K562 (cell line): ENCODE results near the gene CD70. TPM values are rescaled to one million over a fixed set of nuclear protein-coding genes. Genes with fewer than 3 reads are reported as not detected.

Experiments used
- BHLHE40 ChIP-seq: IDR thresholded peaks from 2 replicates; pipeline ENCODE4 v1.6.1; 2011; ENCODE audit warnings: low read length, improper control_type of control experiment
- ELK1 ChIP-seq: sonication (generic); formaldehyde crosslinking; IDR thresholded peaks from 2 replicates; pipeline ENCODE4 v1.8.1; 2022; ENCODE audit warnings: missing genetic modification reagents
- FOXK2 ChIP-seq, 2 experiments: fragments of 450-650 bp; IDR thresholded peaks in 1 of 2; conservative IDR thresholded peaks in 1 of 2; 2 replicates each; pipeline ENCODE4 v1.6.1; 2016; ENCODE audit warnings: low read depth in 2 of 2, mild to moderate bottlenecking in 1 of 2
- HDAC8 ChIP-seq: fragments of 450-650 bp; IDR thresholded peaks from 2 replicates; pipeline ENCODE4 v1.6.1; 2016; ENCODE audit warnings: mild to moderate bottlenecking, missing genetic modification characterization, moderate library complexity, missing compliant biosample characterization
- LEF1 ChIP-seq: fragments of 450-650 bp; IDR thresholded peaks from 2 replicates; pipeline ENCODE4 v1.6.1; 2016; ENCODE audit warnings: mild to moderate bottlenecking
- MYC ChIP-seq, 2 experiments: fragments of 250-450 bp in 1 of 2; sonication (Bioruptor Pico) in 1 of 2; IDR thresholded peaks; 2 replicates each; pipeline versions ENCODE4 v1.5.1 to v1.6.1; 2012 to 2021; ENCODE audit warnings: low read depth in 2 of 2, borderline replicate concordance in 1 of 2, improper control_type of control experiment in 1 of 2, low read length in 1 of 2, mild to moderate bottlenecking in 1 of 2, moderate library complexity in 1 of 2
- NCOR1 ChIP-seq: fragments of 450-650 bp; IDR thresholded peaks from 2 replicates; pipeline ENCODE4 v1.6.1; 2016; ENCODE audit warnings: mild to moderate bottlenecking, moderate library complexity
- NR1H2 ChIP-seq: sonication (generic); formaldehyde crosslinking; IDR thresholded peaks from 2 replicates; pipeline ENCODE4 v1.4.0; 2020; ENCODE audit warnings: mild to moderate bottlenecking, missing genetic modification reagents
- PBX2 ChIP-seq, 2 experiments: IDR thresholded peaks in 1 of 2; conservative IDR thresholded peaks in 1 of 2; 2 replicates each; pipeline ENCODE4 v1.6.1; 2016; ENCODE audit warnings: low read depth in 2 of 2, mild to moderate bottlenecking in 1 of 2, missing compliant biosample characterization in 1 of 2, missing genetic modification characterization in 1 of 2, moderate library complexity in 1 of 2
- PURB ChIP-seq: sonication (generic); formaldehyde crosslinking; IDR thresholded peaks from 2 replicates; pipeline ENCODE4 v1.9.0; 2021; ENCODE audit warnings: low read depth, mild to moderate bottlenecking, missing genetic modification reagents
- SAFB2 ChIP-seq: fragments of 200-400 bp; formaldehyde crosslinking; IDR thresholded peaks from 2 replicates; pipeline ENCODE4 v1.6.1; 2018; ENCODE audit warnings: borderline replicate concordance, low read length, low read depth, moderate library complexity; ENCODE audit not compliant: severe bottlenecking
- SNRNP70 ChIP-seq: fragments of 200-400 bp; formaldehyde crosslinking; optimal IDR thresholded peaks from 2 replicates; pipeline ENCODE3; 2017; ENCODE audit warnings: low read depth, low read length
- SOX6 ChIP-seq: fragments of 450-650 bp; IDR thresholded peaks from 2 replicates; pipeline ENCODE4 v1.6.1; 2014; ENCODE audit warnings: mild to moderate bottlenecking
- SPI1 ChIP-seq: IDR thresholded peaks from 2 replicates; pipeline ENCODE4 v1.6.1; 2011; ENCODE audit warnings: low read depth, low read length, control low read depth, borderline replicate concordance
- TARDBP ChIP-seq: fragments of 450-650 bp; IDR thresholded peaks from 2 replicates; pipeline ENCODE4 v1.6.1; 2016
- TBL1XR1 ChIP-seq, 2 experiments: IDR thresholded peaks; 2 replicates each; pipeline ENCODE4 v1.6.1; 2012; ENCODE audit warnings: improper control_type of control experiment in 2 of 2, low read length in 2 of 2, mild to moderate bottlenecking in 1 of 2
- ZNF740 ChIP-seq, 3 experiments: fragments of 200-800 bp in 1 of 3; sonication (Bioruptor generic) in 1 of 3; sonication (generic) in 1 of 3; formaldehyde crosslinking in 1 of 3; IDR thresholded peaks; 2 replicates each; pipeline versions ENCODE4 v1.6.1 to v1.8.0; 2016 to 2022; ENCODE audit warnings: mild to moderate bottlenecking in 2 of 3, missing compliant biosample characterization in 2 of 3, missing genetic modification characterization in 2 of 3, missing genetic modification reagents in 1 of 3
- polyA plus RNA-seq, 8 experiments: library from polyadenylated mRNA; depleted of rRNA in 4 of 8; stranded (reverse) in 5 of 8; unstranded in 3 of 8; fragments of >200 nt; fragmentation: Nextera tagmentation in 2 of 8; fragmentation: Illumina TruSeq in 1 of 8; extraction: Ambion mirVana in 2 of 8; extraction: Trizol in 1 of 8; gene quantifications; 2 replicates each; pipeline versions ENCODE4 v1.2.1 to v1.2.3, GENCODE V29; 2011 to 2014; ENCODE audit warnings: inconsistent platforms in 1 of 8, missing spikeins in 1 of 8
- total RNA-seq, 7 experiments: library from RNA; depleted of rRNA in 6 of 7; stranded (reverse); fragments of >200 nt in 6 of 7; fragmentation: Illumina TruSeq in 2 of 7; extraction: Trizol in 2 of 7; gene quantifications; 2 replicates each; pipeline versions ENCODE4 v1.2.1 to v1.2.3, GENCODE V29; 2011 to 2021; ENCODE audit warnings: low replicate concordance in 1 of 7
- TF ChIP-seq, protein P1 (sequence below): sonication (generic); formaldehyde crosslinking; IDR thresholded peaks from 2 replicates; pipeline ENCODE4 v1.8.1; 2022; ENCODE audit warnings: missing genetic modification reagents
- TF ChIP-seq, protein P2 (sequence below): fragments of 250-450 bp; sonication (Bioruptor Pico); IDR thresholded peaks from 2 replicates; pipeline ENCODE4 v1.8.0; 2022; ENCODE audit warnings: inconsistent platforms

Gene CD70
- total and polyA plus RNA-seq, 9 of the 15 experiments (the other 6 are each of a cell fraction or from before 2014, with no cell fraction given) = 0.06 to 0.58 (median 0.33) TPM; not detected in 4

- TF ChIP-seq FOXK2 (conservative IDR thresholded peaks at IDR 0.05 in 1 of 2, IDR thresholded peaks at IDR 0.05 in 1 of 2; ENCODE audit: low read depth in 2 of 2) (peak in 1 of 2 experiments; percentile 53; a peak in 1 of 4 replicates), TARDBP (no peak), ELK1 (CRISPR knock-in tag) (no peak), PBX2 (CRISPR knock-in tag; IDR thresholded peaks at IDR 0.05; ENCODE audit: low read depth) (no peak), PBX2 (tag; conservative IDR thresholded peaks at IDR 0.05; ENCODE audit: low read depth) (0 out of 2 replicates have a peak, but pooled peaks have one; percentile 19), LEF1 (peak; percentile 58; the same call in 1 of the 2 replicates), SOX6 (peak; percentile 55; the same call in 1 of the 2 replicates), TBL1XR1 (IDR thresholded peaks at IDR 0.05; ENCODE audit: low read length in 2 of 2) (peak in 1 of 2 experiments; percentile 19; a peak in 1 of 4 replicates), NCOR1 (peak; percentile 15; the same call in 1 of the 2 replicates), SPI1 (peak; percentile 98), NR1H2 (CRISPR knock-in tag) (no peak), BHLHE40 (peak; percentile 33; the same call in 1 of the 2 replicates), HDAC8 (no peak), MYC (IDR thresholded peaks at IDR 0.05; ENCODE audit: low read depth, low read length) (peak; percentile 64), MYC (CRISPR knock-in tag; IDR thresholded peaks at IDR 0.05; ENCODE audit: borderline replicate concordance, low read depth) (no peak), ZNF740 (CRISPR knock-in tag; IDR thresholded peaks at IDR 0.05) (no peak), ZNF740 (tag; IDR thresholded peaks at IDR 0.05) (0 out of 4 replicates have a peak, but pooled peaks of 1 of the 2 experiments have one; percentile 26), SAFB2 (no peak), PURB (CRISPR knock-in tag) (no peak), SNRNP70 (no peak)
- TF ChIP-seq, protein P1, sequence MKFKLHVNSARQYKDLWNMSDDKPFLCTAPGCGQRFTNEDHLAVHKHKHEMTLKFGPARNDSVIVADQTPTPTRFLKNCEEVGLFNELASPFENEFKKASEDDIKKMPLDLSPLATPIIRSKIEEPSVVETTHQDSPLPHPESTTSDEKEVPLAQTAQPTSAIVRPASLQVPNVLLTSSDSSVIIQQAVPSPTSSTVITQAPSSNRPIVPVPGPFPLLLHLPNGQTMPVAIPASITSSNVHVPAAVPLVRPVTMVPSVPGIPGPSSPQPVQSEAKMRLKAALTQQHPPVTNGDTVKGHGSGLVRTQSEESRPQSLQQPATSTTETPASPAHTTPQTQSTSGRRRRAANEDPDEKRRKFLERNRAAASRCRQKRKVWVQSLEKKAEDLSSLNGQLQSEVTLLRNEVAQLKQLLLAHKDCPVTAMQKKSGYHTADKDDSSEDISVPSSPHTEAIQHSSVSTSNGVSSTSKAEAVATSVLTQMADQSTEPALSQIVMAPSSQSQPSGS (CRISPR knock-in tag) = no peak
- TF ChIP-seq, protein P2, sequence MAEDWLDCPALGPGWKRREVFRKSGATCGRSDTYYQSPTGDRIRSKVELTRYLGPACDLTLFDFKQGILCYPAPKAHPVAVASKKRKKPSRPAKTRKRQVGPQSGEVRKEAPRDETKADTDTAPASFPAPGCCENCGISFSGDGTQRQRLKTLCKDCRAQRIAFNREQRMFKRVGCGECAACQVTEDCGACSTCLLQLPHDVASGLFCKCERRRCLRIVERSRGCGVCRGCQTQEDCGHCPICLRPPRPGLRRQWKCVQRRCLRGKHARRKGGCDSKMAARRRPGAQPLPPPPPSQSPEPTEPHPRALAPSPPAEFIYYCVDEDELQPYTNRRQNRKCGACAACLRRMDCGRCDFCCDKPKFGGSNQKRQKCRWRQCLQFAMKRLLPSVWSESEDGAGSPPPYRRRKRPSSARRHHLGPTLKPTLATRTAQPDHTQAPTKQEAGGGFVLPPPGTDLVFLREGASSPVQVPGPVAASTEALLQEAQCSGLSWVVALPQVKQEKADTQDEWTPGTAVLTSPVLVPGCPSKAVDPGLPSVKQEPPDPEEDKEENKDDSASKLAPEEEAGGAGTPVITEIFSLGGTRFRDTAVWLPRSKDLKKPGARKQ (CRISPR knock-in tag) = no peak
Observed at GRCh38 chr19:6572217-6572616, 18.7 kb downstream of the CD70 start (continued).
